ENCODE data around the gene PHF21A. TPM values are rescaled to one million over a fixed set of nuclear protein-coding genes. Genes with fewer than 3 reads are reported as not detected.
A peak's percentile ranks its signal among the peaks of the same experiment; 100 is the strongest.

PHF21A gene
- total and polyA plus RNA-seq, 4 donors, result 3.6 to 8.5 (median 6.2) TPM

DNA sequence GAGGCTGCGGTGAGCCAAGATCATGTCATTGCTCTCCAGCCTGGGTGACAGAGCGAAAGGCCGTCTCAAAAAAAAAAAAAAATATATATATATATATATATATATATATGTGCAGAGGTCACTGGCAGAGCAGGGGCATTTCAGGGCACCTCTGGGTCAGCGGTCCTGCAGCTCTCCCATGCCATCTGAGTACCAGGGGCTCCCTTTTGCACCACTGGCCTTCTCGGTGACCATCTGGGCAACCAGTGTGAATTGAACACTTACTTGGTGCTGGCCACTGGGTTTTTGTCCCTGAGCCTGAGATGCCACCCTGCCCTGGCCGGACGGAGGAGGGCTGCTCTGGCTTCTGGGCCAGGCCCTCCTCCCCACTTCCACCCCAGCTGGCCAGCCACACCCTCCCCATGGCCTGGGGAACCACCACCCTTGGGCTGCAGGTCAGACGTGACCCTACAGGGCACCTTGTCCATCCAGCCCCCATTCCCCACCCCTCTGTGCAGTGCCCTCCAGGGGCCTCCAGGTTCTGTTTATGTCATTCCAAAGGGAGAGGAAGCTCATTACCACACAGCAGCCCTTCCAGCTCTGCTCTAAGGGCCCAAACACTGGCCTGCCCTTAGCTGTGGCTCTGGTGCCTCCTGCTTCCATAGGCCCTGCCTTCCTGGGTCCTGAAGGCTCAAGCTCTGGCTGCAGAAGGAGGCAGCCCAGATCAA lies 225.5 kb downstream of the PHF21A start:
- Histone ChIP-seq H3K27ac (ENCODE audit: low read depth in 1 of 2, low read length in 2 of 2) (no peak overlapping the region), H3K36me3 (ENCODE audit: control insufficient read depth in 4 of 4, insufficient read depth in 3 of 4, low read depth in 1 of 4, low read length in 3 of 4) (no peaks in the 10 kb centered on the region), H3K9ac (ENCODE audit: low read depth in 1 of 2, low read length in 2 of 2) (no peak overlapping the region), H3K4me3 (ENCODE audit: low read depth in 1 of 3, low read length in 3 of 3) (no peak overlapping the region), H3K9me3 (ENCODE audit: control insufficient read depth in 4 of 4, low read length in 3 of 4) (no peaks in the 10 kb centered on the region), H3K4me1 (ENCODE audit: control insufficient read depth in 4 of 4, insufficient read depth in 4 of 4, low read length in 3 of 4) (peaks cover 9 to 43% (median 27%) of the 10 kb centered on the region in 4 donors), H3K27me3 (ENCODE audit: control insufficient read depth in 4 of 4, insufficient read depth in 4 of 4, low read length in 3 of 4) (no peaks in the 10 kb centered on the region)
- WGBS, result 95% methylated on average over 8 of the region's 8 CpGs
- DNase-seq (ENCODE audit: low spot score), result no peak
- TF ChIP-seq, protein P1, sequence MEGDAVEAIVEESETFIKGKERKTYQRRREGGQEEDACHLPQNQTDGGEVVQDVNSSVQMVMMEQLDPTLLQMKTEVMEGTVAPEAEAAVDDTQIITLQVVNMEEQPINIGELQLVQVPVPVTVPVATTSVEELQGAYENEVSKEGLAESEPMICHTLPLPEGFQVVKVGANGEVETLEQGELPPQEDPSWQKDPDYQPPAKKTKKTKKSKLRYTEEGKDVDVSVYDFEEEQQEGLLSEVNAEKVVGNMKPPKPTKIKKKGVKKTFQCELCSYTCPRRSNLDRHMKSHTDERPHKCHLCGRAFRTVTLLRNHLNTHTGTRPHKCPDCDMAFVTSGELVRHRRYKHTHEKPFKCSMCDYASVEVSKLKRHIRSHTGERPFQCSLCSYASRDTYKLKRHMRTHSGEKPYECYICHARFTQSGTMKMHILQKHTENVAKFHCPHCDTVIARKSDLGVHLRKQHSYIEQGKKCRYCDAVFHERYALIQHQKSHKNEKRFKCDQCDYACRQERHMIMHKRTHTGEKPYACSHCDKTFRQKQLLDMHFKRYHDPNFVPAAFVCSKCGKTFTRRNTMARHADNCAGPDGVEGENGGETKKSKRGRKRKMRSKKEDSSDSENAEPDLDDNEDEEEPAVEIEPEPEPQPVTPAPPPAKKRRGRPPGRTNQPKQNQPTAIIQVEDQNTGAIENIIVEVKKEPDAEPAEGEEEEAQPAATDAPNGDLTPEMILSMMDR (IDR thresholded peaks at IDR 0.05; ENCODE audit: low read depth, low read length, missing input control), result no peak
- TF ChIP-seq FOXA1 (IDR thresholded peaks at IDR 0.05) (no peak), NR2F2 (IDR thresholded peaks at IDR 0.05) (no peak), TAF1 (conservative IDR thresholded peaks at IDR 0.05) (no peak), HNF4A (conservative IDR thresholded peaks at IDR 0.05) (no peak)

DNA sequence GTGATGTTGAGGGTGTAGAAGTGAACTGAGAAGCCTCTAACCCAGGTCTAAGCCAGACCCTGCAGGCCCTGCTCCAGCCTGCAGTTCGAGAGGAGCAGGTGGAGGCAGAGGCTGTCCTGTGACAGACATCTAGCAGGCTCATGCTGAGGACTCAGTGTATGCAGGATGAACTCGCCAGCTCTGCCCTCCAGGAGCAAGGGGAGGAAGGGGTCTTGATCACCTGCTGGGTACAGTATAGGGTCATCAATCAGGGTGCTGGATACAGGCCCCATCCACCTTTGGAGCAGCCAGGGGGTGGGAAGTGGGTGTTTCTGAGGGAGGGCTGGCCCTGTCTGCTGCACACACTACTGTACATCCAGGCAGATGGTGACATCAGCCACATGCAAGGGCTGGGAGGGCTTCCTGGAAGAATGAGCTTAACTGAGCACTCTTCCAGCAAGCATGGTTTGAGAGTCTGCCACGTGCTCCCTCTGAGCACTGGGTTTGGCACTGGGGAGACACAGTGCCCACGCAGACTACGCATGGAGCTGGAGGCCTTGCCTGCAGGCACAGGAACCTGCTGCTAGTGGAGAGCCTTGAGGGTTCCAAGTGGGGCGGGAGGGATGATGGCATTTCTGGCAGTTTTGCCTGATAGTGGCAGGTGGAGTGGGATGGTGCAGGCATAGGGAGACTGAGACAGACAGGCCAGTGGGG lies 226.6 kb downstream of the PHF21A start:
- no peaks in the 10 kb centered on the region for H3K36me3 ChIP-seq (ENCODE audit: control insufficient read depth in 4 of 4, insufficient read depth in 3 of 4, low read depth in 1 of 4, low read length in 3 of 4)
- 92% methylated on average over 6 of the region's 6 CpGs for WGBS
- peaks cover 8 to 40% (median 22%) of the 10 kb centered on the region in 4 donors for H3K4me1 ChIP-seq (ENCODE audit: control insufficient read depth in 4 of 4, insufficient read depth in 4 of 4, low read length in 3 of 4)
- DNase-seq (ENCODE audit: low spot score), result no peak
- TF ChIP-seq, protein P2, sequence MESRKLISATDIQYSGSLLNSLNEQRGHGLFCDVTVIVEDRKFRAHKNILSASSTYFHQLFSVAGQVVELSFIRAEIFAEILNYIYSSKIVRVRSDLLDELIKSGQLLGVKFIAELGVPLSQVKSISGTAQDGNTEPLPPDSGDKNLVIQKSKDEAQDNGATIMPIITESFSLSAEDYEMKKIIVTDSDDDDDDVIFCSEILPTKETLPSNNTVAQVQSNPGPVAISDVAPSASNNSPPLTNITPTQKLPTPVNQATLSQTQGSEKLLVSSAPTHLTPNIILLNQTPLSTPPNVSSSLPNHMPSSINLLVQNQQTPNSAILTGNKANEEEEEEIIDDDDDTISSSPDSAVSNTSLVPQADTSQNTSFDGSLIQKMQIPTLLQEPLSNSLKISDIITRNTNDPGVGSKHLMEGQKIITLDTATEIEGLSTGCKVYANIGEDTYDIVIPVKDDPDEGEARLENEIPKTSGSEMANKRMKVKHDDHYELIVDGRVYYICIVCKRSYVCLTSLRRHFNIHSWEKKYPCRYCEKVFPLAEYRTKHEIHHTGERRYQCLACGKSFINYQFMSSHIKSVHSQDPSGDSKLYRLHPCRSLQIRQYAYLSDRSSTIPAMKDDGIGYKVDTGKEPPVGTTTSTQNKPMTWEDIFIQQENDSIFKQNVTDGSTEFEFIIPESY (IDR thresholded peaks at IDR 0.05), result no peak
- TF ChIP-seq REST (IDR thresholded peaks at IDR 0.05), result no peak
- no peak for TF ChIP-seq NR2F2 (IDR thresholded peaks at IDR 0.05)
- H3K9ac ChIP-seq (ENCODE audit: low read depth in 1 of 2, low read length in 2 of 2), result no peak overlapping the region
- H3K27me3 ChIP-seq (ENCODE audit: control insufficient read depth in 4 of 4, insufficient read depth in 4 of 4, low read length in 3 of 4), result no peaks in the 10 kb centered on the region
- no peak overlapping the region for H3K4me3 ChIP-seq (ENCODE audit: low read depth in 1 of 3, low read length in 3 of 3)
- no peaks in the 10 kb centered on the region for H3K9me3 ChIP-seq (ENCODE audit: control insufficient read depth in 4 of 4, low read length in 3 of 4)
- H3K27ac ChIP-seq (ENCODE audit: low read depth in 1 of 2, low read length in 2 of 2), result no peak overlapping the region

- 58% methylated on average over 5 of the region's 5 CpGs for WGBS
- Histone ChIP-seq H3K9me3 (ENCODE audit: control insufficient read depth in 4 of 4, low read length in 3 of 4) (no peaks in the 10 kb centered on the region), H3K36me3 (ENCODE audit: control insufficient read depth in 4 of 4, insufficient read depth in 3 of 4, low read depth in 1 of 4, low read length in 3 of 4) (no peaks in the 10 kb centered on the region)
Measured at GRCh38 chr11:45892856-45893255, 228.4 kb downstream of the PHF21A start.

More at GRCh38 chr11:45892856-45893255, 228.4 kb downstream of the PHF21A start:
- no peak overlapping the region for H3K9ac ChIP-seq (ENCODE audit: low read depth in 1 of 2, low read length in 2 of 2)
- H3K27ac ChIP-seq (ENCODE audit: low read depth in 1 of 2, low read length in 2 of 2), result no peak overlapping the region
- H3K4me3 ChIP-seq (ENCODE audit: low read depth in 1 of 3, low read length in 3 of 3), result no peak overlapping the region
- TF ChIP-seq YY1 (IDR thresholded peaks at IDR 0.05) (no peak), HNF4A (conservative IDR thresholded peaks at IDR 0.05) (peak in 1 of 2 donors; percentile 37), REST (IDR thresholded peaks at IDR 0.05) (no peak)
- TF ChIP-seq, protein P1 (IDR thresholded peaks at IDR 0.05; ENCODE audit: low read depth, low read length, missing input control), result no peak
- peaks cover 4 to 34% (median 18%) of the 10 kb centered on the region in 4 donors for H3K4me1 ChIP-seq (ENCODE audit: control insufficient read depth in 4 of 4, insufficient read depth in 4 of 4, low read length in 3 of 4)
- DNase-seq (ENCODE audit: low spot score), result no peak
- no peaks in the 10 kb centered on the region for H3K27me3 ChIP-seq (ENCODE audit: control insufficient read depth in 4 of 4, insufficient read depth in 4 of 4, low read length in 3 of 4)
